Measurements from ENCODE around the gene CLPTM1.

DNA sequence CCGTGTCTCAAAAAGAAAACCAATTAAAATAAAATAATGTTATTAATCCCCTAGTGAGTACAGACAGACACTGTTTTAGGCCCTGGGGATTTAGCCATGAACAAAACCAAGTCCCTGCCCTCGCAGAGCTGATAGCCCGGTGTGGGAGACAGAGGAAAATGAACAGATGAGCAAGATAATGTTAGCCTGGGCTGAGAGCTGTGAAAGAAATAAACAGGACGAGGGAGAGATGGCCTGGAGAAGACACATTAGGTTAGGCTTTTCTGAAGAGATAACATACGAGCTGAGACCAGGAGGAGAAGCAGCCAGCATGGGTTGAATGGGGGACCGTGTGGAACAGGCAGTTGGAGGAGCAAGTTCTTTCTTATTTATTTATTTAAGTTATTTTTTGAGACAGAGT, 55.1 kb downstream of the CLPTM1 start:
- TF ChIP-seq, protein P1, sequence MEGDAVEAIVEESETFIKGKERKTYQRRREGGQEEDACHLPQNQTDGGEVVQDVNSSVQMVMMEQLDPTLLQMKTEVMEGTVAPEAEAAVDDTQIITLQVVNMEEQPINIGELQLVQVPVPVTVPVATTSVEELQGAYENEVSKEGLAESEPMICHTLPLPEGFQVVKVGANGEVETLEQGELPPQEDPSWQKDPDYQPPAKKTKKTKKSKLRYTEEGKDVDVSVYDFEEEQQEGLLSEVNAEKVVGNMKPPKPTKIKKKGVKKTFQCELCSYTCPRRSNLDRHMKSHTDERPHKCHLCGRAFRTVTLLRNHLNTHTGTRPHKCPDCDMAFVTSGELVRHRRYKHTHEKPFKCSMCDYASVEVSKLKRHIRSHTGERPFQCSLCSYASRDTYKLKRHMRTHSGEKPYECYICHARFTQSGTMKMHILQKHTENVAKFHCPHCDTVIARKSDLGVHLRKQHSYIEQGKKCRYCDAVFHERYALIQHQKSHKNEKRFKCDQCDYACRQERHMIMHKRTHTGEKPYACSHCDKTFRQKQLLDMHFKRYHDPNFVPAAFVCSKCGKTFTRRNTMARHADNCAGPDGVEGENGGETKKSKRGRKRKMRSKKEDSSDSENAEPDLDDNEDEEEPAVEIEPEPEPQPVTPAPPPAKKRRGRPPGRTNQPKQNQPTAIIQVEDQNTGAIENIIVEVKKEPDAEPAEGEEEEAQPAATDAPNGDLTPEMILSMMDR (conservative IDR thresholded peaks at IDR 0.05; ENCODE audit: low read depth, low read length), result no peak
- no peak for TF ChIP-seq EZH2 (IDR thresholded peaks at IDR 0.05; ENCODE audit: borderline replicate concordance, low read depth, low read length, poor library complexity, severe bottlenecking)

All from A673 (cell line).